ES-I3 (cell line): ENCODE data around the gene SCN4B.

ENCODE experiments used
- H3K36me3 ChIP-seq: 2 replicates; pipeline ENCODE4 v1.6.1; 2013; ENCODE audit warnings: mild to moderate bottlenecking, low read length, control low read depth, moderate library complexity; ENCODE audit not compliant: insufficient read depth
- H3K4me1 ChIP-seq: 2 replicates; pipeline ENCODE4 v1.6.1; 2013; ENCODE audit warnings: mild to moderate bottlenecking, control low read depth, low read length; ENCODE audit not compliant: insufficient read depth
- H3K9ac ChIP-seq: 2 replicates; pipeline ENCODE4 v1.6.1; 2013; ENCODE audit warnings: low read depth, mild to moderate bottlenecking, low read length, moderate library complexity
- H3K9me3 ChIP-seq: 2 replicates; pipeline ENCODE4 v1.6.1; 2013; ENCODE audit warnings: mild to moderate bottlenecking, low read length, moderate library complexity; ENCODE audit not compliant: control insufficient read depth, insufficient read depth

SCN4B gene

DNA sequence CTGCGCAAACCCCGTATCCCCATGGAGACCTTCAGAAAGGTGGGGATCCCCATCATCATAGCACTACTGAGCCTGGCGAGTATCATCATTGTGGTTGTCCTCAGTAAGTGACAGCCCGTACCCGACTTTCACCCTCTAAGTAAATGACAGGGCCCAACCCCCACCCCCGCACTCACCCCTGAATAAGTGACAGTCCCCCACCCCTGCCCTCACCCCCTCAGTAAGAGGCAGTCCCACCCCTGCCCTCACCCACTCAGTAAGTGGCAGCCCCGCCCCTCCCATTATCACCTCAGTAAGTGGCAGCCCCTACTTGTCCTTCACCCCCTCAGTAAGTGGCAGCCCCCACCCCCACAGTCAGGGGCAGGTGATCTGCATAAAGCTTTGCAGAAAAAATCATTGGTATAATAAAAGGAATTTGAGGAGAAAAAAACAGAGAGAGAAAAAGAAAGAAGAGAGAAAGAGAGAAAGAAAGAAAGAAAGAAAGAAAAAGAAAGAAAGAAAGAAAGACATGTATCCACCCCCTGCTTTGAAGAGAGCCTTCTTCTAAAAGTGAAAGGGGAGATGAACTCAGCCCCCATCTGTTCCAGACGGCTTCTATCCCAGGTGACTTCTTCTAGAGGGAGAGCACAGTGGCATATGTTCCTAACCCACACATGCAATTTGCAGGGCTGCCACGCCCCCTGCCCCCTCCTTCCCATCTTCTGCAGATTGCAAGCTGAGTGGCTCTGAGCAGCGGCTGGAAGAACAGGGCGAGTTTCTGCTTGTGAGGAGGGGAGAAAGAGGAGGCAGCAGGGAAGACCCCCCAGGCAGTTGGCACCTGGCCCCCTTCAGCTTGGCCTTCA is 53.4 kb downstream of the SCN4B start:
- H3K4me1 ChIP-seq, result peaks cover 13% of the 10 kb centered on the region
- no peak overlapping the region for H3K9ac ChIP-seq
- no peaks in the 10 kb centered on the region for H3K9me3 ChIP-seq
- H3K36me3 ChIP-seq, result no peaks in the 10 kb centered on the region

DNA sequence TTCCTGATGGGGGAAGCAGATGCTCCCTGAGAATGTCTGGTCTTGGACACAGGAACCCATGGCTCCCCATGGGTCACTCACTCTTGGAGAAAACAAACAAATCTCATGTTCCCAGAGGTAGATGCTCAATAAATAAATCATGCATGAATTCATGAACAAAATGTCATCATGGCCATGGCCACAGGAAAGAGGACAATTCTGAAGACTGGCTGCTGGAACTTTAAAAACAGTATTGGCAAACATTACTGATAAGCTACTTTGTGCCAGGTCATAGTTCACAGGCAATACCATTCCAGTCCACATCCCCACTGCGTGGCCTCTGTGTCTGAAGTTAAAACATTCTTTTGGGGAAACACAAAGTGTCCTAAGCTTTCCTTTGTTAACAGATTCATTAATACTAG is 56.7 kb downstream of the SCN4B start:
- no peaks in the 10 kb centered on the region for H3K9me3 ChIP-seq
- H3K9ac ChIP-seq, result no peak overlapping the region
- H3K4me1 ChIP-seq, result peaks cover 13% of the 10 kb centered on the region
- no peaks in the 10 kb centered on the region for H3K36me3 ChIP-seq

DNA sequence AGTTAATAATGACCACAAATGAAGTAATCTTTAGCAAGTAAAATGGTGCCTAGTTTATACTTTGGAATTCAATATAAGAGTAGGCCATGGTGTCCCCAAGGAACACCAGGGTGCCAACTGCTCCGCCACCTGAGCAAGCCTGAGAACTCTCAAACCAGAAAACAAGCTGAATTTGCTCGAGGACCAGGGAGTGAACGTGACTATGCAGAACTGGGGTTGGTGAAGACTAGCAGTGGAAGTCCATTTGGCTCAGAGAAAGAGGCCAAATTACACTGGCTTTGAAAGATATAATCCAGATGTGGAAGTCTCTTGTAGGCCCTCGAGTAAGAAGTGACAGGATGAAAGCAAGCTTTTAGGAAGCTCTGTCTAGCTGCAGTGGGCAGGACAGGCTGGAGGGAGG is 57.1 kb downstream of the SCN4B start:
- H3K4me1 ChIP-seq, result peaks cover 13% of the 10 kb centered on the region
- H3K36me3 ChIP-seq, result no peaks in the 10 kb centered on the region
- no peak overlapping the region for H3K9ac ChIP-seq
- no peaks in the 10 kb centered on the region for H3K9me3 ChIP-seq

DNA sequence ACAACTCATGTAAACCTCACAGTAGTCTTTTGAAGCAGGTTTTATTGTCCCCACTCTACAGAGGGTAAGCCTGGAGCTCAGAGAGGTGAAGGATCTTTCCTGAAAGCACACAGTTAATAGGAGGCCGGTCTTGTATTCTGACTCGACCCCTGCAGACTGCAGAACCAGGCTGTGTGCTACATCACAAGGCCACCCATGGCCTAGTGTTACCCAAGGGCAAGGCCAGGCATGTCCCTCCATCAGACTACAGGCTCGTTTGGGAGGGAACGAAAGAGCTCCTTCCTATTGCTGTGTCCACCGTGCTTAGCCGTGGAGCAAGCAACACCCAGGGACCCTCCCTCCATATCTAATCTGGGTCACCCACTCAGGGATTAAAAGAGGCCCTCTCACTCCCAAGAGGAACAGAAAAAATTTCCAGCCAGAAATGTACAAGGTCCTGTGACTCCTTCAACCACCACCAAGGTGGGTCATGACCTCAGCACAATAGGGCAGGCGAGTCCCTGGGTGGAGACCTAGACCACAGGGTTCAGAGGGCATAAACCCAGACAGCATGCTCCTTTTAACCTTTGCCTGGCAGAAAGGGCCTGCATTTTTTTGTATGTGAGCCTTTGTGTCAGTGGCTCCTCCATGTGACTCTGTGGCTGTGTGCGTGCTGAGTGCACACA is 59.6 kb downstream of the SCN4B start:
- Histone ChIP-seq H3K36me3 (no peaks in the 10 kb centered on the region), H3K9me3 (no peaks in the 10 kb centered on the region), H3K4me1 (no peaks in the 10 kb centered on the region), H3K9ac (no peak overlapping the region)

DNA sequence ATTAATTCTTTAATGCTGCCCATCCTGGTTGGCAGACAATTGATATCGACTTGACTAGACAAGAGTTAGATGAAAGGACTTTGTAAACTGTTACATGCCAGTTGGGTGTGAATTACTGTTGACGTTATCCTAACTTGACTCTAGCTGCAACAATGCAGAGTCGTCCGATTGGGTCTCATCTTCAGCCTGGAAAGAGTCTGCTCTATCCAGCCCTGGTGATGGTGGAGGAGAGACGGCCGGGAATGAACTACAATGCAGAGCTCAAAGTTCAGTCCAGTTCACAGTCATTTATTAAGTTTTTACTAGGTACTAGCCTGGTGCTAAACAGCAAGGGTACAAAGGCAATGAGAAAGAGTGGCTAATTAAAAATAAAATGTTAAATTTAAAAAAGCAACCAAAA is 60.9 kb downstream of the SCN4B start:
- Histone ChIP-seq H3K4me1 (no peaks in the 10 kb centered on the region), H3K9ac (no peak overlapping the region), H3K9me3 (no peaks in the 10 kb centered on the region), H3K36me3 (no peaks in the 10 kb centered on the region)

DNA sequence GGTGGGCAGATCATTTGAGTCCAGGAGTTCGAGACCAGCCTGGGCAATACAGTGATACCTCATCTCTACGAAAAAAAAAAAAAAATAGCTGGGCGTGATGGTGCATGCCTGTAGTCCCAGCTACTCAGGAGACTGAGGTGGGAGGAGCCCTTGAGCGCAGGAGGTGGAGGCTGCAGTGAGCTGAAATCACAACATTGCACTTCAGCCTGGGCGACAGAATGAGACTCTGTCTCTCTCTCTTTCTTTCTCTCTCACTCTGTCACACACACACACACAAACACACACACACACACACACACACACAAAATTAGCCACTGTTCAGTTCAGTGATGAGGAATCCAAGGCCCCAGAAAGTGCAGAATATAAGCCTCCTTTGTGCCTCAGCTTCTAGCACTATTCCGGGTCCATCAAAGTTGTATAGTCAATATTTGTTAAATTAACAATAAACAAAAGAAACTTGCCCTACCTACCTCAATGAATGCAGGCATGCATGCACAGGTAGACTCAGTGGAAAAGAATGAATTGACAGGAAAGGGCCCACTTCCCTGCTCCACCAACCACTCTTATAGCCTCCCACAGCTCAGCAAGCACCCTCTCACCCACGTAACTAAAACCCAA is 62.0 kb downstream of the SCN4B start:
- H3K9ac ChIP-seq, result no peak overlapping the region
- no peaks in the 10 kb centered on the region for H3K9me3 ChIP-seq

DNA sequence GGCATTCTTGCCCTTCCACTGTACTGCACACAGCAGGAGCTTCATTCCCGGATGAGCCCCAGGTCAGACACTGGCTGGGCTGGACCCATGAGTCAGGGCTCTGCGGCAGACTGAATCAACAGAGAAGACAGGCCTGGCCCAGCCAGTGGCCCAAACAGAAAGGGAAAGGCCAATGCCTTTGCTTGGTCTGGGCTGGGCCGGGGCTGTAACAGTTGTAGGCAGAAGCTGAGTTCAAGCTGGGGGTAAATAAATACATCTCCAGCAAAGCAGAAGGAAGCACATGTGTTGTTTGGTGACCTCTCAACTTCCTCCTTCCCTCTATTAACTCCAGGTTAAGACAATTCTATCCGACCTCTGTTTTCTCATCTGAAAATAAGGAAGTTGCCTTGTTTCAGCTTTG is 64.1 kb downstream of the SCN4B start:
- H3K9me3 ChIP-seq, result no peaks in the 10 kb centered on the region
- no peak overlapping the region for H3K9ac ChIP-seq
- H3K36me3 ChIP-seq, result no peaks in the 10 kb centered on the region
- no peaks in the 10 kb centered on the region for H3K4me1 ChIP-seq

More for the DNA sequence above, 62.0 kb downstream of the SCN4B start:
- no peaks in the 10 kb centered on the region for H3K36me3 ChIP-seq
- no peaks in the 10 kb centered on the region for H3K4me1 ChIP-seq

DNA sequence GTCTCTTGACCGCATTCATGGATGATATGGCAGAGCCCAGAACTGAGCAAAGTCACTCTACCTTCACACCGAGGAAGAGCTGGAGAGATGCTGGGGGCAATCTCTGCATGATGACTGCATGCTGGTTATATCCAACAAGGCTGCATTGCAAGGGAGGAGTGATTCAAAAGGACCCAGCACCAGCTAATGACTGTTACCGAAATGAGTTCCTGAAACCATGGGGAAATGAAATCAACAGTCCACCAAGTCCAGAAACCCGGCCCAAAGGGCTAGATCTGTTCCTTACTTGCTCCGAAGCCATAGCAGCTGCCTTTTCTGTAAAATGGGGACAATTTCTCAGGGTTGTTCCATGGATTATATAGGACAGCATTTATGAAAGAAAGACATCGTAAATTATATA is 64.7 kb downstream of the SCN4B start:
- Histone ChIP-seq H3K36me3 (no peaks in the 10 kb centered on the region), H3K9me3 (no peaks in the 10 kb centered on the region), H3K9ac (no peak overlapping the region), H3K4me1 (peaks cover 2% of the 10 kb centered on the region; the same call in 1 of the 2 replicates)

DNA sequence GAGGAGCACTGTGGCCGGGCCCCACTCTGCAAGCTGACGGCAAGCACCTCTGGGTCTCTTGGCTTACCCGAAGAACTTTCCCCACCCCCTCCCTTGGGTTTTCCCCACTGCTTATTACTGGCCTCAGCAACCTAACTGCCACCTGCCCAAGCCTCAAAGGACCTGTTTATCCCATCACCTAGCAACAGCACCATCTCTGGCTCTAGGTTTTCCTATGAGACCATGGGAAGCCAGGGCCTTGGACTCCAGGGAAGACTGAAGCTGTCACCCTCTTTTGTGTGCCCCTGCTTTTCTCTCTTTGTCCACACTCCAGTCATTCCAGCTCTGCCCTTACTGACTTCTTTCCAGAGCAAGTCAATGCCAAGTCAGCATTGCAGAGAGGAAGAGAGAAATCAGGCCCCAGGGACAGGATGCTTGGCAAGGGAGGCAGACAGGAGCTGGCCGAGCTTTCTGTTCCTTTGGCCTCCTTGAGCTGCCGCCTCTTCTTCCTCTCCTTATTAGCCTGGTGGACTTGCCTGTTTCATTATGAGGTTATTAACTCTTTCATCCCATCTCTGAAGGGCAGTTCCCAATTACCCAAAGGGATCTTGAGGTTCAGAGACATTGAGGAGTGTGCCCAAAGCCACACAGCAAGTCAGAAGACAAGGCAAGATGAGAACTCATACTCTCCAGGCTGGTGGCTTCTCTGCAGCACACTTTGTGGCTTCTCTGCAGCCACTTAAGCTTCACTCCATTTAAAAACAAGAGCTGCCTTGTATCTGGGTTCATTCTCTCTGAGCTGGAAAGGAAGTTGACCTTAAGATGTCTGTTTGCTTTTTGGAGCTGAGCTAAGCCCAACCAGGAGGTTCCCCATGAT is 65.5 kb downstream of the SCN4B start, which contains the start of gene SMIM35:
Gene SMIM35, minus strand, starts transcription at position 51 of the 856 bp plus-strand sequence. CDS start 206 bp downstream, outside the sequence.
- Histone ChIP-seq H3K9ac (no peak within 1 kb of the TSS), H3K36me3 (no peaks in the 10 kb centered on the region), H3K4me1 (peaks cover 6% of the 10 kb centered on the region), H3K9me3 (no peaks in the 10 kb centered on the region)

DNA sequence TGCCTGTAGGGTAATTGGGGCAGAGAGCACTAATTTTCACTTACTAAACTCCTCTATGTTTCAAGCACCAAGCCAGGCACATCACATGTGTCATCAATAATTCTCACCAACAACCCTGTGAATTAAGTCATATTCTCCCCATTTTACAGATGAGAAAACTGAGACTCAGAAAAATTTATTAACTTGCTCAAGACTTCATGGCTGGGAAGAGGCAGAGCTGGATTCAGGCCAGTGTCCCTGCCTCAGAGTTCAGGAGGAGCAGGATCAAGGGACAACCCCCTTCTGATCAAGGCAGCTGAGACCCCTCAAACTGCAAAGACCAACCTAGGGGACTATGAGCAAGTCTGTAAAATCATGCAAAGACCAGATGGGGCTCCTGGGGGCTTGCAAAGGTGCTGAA is 68.0 kb downstream of the SCN4B start:
- Histone ChIP-seq H3K36me3 (no peaks in the 10 kb centered on the region), H3K9ac (no peak overlapping the region), H3K9me3 (no peaks in the 10 kb centered on the region), H3K4me1 (peaks cover 6% of the 10 kb centered on the region)

DNA sequence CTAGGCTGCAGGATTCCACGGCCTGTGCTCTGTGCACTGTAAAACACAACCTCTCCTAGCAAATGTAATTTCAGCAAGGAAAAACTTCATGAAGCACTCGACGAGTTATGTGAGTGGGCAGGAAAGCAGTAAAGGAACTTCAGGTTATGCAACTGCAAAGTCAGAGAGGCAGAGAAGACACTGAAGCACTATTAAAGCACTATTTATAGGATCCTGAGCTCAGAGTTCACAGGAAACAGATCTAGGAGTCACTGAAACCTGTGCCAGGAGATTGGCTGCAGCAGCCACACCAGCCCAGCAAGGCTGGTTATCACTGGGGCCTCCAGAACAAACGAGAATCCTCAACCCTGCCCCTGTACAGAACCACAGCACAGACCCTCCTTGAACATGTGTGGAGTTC is 68.4 kb downstream of the SCN4B start:
- Histone ChIP-seq H3K9ac (no peak overlapping the region), H3K36me3 (no peaks in the 10 kb centered on the region), H3K9me3 (no peaks in the 10 kb centered on the region), H3K4me1 (peaks cover 6% of the 10 kb centered on the region)
